ENCODE data around the gene UFD1. TPM values are rescaled to one million over a fixed set of nuclear protein-coding genes. Genes with fewer than 3 reads are reported as not detected.
A peak's percentile ranks its signal among the peaks of the same experiment; 100 is the strongest.

UFD1 gene
- total RNA-seq, result 10 to 100 TPM; 45.7 to 73.6 TPM

GRCh38 chr22:19478901-19479354, at the start of gene UFD1:
UFD1 (minus strand) TSS chr22:19479193; CDS start chr22:19479085, 108 bp downstream.
- H3K36me3 ChIP-seq, result no peaks in the 10 kb centered on the region
- H3K4me3 ChIP-seq, result peak within 1 kb of the TSS; percentile 81
- H3K27ac ChIP-seq, result peak within 1 kb of the TSS; percentile 91
- no peaks in the 10 kb centered on the region for H3K27me3 ChIP-seq
- no peak for TF ChIP-seq CTCF (IDR thresholded peaks at IDR 0.05)
- no peaks in the 10 kb centered on the region for H3K9me3 ChIP-seq
- H3K4me1 ChIP-seq, result peaks cover 11% of the 10 kb centered on the region
- peak within 1 kb of the TSS; percentile 80 to 93 for H3K9ac ChIP-seq (ENCODE audit: low read depth in 2 of 2, low read length in 2 of 2)
- DNase-seq, result peak; percentile 83
- intact Hi-C loops (cut with DNase I), result loop anchor here (10.0 kb wide), 1 partner anchor 294 kb away; no protein-coding TSS in a partner anchor

- H3K27ac ChIP-seq, result no peak overlapping the region
- H3K4me3 ChIP-seq, result no peak overlapping the region
- DNase-seq, result no peak
- TF ChIP-seq CTCF (IDR thresholded peaks at IDR 0.05), result no peak
- peak overlapping the region in 1 of 2 donors; percentile 26 for H3K9ac ChIP-seq (ENCODE audit: low read depth in 2 of 2, low read length in 2 of 2)
- peaks cover 27% of the 10 kb centered on the region for H3K27me3 ChIP-seq
- intact Hi-C loops (cut with DNase I), result no loop called here
- no peaks in the 10 kb centered on the region for H3K9me3 ChIP-seq
- H3K4me1 ChIP-seq, result no peaks in the 10 kb centered on the region
- H3K36me3 ChIP-seq, result no peaks in the 10 kb centered on the region
Measured at GRCh38 chr22:19527861-19528417, 48.9 kb upstream of the UFD1 start.

GRCh38 chr22:19527321-19527721, 48.3 kb upstream of the UFD1 start:
- Histone ChIP-seq H3K36me3 (no peaks in the 10 kb centered on the region), H3K9me3 (no peaks in the 10 kb centered on the region), H3K27ac (no peak overlapping the region), H3K9ac (ENCODE audit: low read depth in 2 of 2, low read length in 2 of 2) (no peak overlapping the region), H3K27me3 (peaks cover 30% of the 10 kb centered on the region), H3K4me3 (no peak overlapping the region), H3K4me1 (no peaks in the 10 kb centered on the region)
- intact Hi-C loops (cut with DNase I), result no loop called here
- DNase-seq, result no peak
- TF ChIP-seq CTCF (IDR thresholded peaks at IDR 0.05), result no peak

- intact Hi-C loops (cut with DNase I), result no loop called here
- H3K4me3 ChIP-seq, result no peak overlapping the region
- no peak overlapping the region for H3K9ac ChIP-seq (ENCODE audit: low read depth in 2 of 2, low read length in 2 of 2)
- no peak for DNase-seq
- no peak for TF ChIP-seq CTCF (IDR thresholded peaks at IDR 0.05)
- no peaks in the 10 kb centered on the region for H3K9me3 ChIP-seq
- no peaks in the 10 kb centered on the region for H3K36me3 ChIP-seq
- peaks cover 30% of the 10 kb centered on the region for H3K27me3 ChIP-seq
- no peaks in the 10 kb centered on the region for H3K4me1 ChIP-seq
- no peak overlapping the region for H3K27ac ChIP-seq
Measured at GRCh38 chr22:19526702-19527111, 47.7 kb upstream of the UFD1 start.

- DNase-seq, result no peak
- Histone ChIP-seq H3K9ac (ENCODE audit: low read depth in 2 of 2, low read length in 2 of 2) (no peak overlapping the region), H3K4me1 (no peaks in the 10 kb centered on the region), H3K4me3 (no peak overlapping the region), H3K27me3 (peaks cover 30% of the 10 kb centered on the region), H3K27ac (no peak overlapping the region), H3K36me3 (no peaks in the 10 kb centered on the region), H3K9me3 (no peaks in the 10 kb centered on the region)
- TF ChIP-seq CTCF (IDR thresholded peaks at IDR 0.05), result no peak
- intact Hi-C loops (cut with DNase I), result no loop called here
Measured at GRCh38 chr22:19526076-19526701, 47.2 kb upstream of the UFD1 start.

All from colonic mucosa (tissue), 4 donors.